ENCODE results near the gene MVK.

GRCh38 chr12:109559601-109560000 is 14.0 kb upstream of the MVK start:
- TF ChIP-seq CTCF (conservative IDR thresholded peaks at IDR 0.05) (no peak), EZH2 (IDR thresholded peaks at IDR 0.05; ENCODE audit: low read depth) (no peak)

All from PC-9 (cell line).